HG03565 (cell line): ENCODE measurements around the gene NAV1.
"Not testable (repeated sequence)": the region's sequence is repeated elsewhere in the genome, so short reads cannot be mapped to it uniquely, and the experiment has no call there.

Experiments used
- ATAC-seq: cut with Tn5 transposase; IDR thresholded peaks from one replicate; pipeline ENCODE4 v1.9.1; 2021; ENCODE audit warnings: mild to moderate bottlenecking, moderate library complexity; ENCODE audit not compliant: unreplicated experiment

Gene NAV1

GRCh38 chr1:201565024-201565730 lies 26.2 kb downstream of the NAV1 start:
- no peak for ATAC-seq

- ATAC-seq = no peak
Observed at GRCh38 chr1:201565771-201566528, 27.0 kb downstream of the NAV1 start.

- no peak for ATAC-seq
Observed at GRCh38 chr1:201566529-201566823, 27.5 kb downstream of the NAV1 start.

GRCh38 chr1:201566933-201567801 lies 28.2 kb downstream of the NAV1 start:
- no peak for ATAC-seq

- no peak for ATAC-seq
Observed at GRCh38 chr1:201568265-201568664, 29.3 kb downstream of the NAV1 start.

- ATAC-seq = no peak
Observed at GRCh38 chr1:201568859-201569294, 29.9 kb downstream of the NAV1 start.

- no peak for ATAC-seq
Observed at GRCh38 chr1:201570181-201570885, 31.4 kb downstream of the NAV1 start.

GRCh38 chr1:201570886-201571624 lies 32.1 kb downstream of the NAV1 start:
- no peak for ATAC-seq

GRCh38 chr1:201573030-201573429 lies 34.1 kb downstream of the NAV1 start:
- ATAC-seq = no peak

- no peak for ATAC-seq
Observed at GRCh38 chr1:201573923-201574322, 35.0 kb downstream of the NAV1 start.

GRCh38 chr1:201575912-201576311 lies 37.0 kb downstream of the NAV1 start:
- ATAC-seq = no peak

GRCh38 chr1:201576914-201577313 lies 38.0 kb downstream of the NAV1 start:
- no peak for ATAC-seq

GRCh38 chr1:201578008-201578888 lies 39.3 kb downstream of the NAV1 start:
- no peak for ATAC-seq

GRCh38 chr1:201581371-201581770 lies 42.4 kb downstream of the NAV1 start:
- ATAC-seq = not testable (repeated sequence)

- no peak for ATAC-seq
Observed at GRCh38 chr1:201582705-201583442, 43.9 kb downstream of the NAV1 start.

GRCh38 chr1:201583663-201584062 lies 44.7 kb downstream of the NAV1 start:
- ATAC-seq = no peak

- ATAC-seq = no peak
Observed at GRCh38 chr1:201584471-201585092, 45.7 kb downstream of the NAV1 start.

- no peak for ATAC-seq
Observed at GRCh38 chr1:201585093-201585483, 46.2 kb downstream of the NAV1 start.
